ENCODE data around the gene ZBTB7B.
A peak's percentile ranks its signal among the peaks of the same experiment; 100 is the strongest.
"Not testable (repeated sequence)": the region's sequence is repeated elsewhere in the genome, so short reads cannot be mapped to it uniquely, and the experiment has no call there.

The ZBTB7B gene

DNA sequence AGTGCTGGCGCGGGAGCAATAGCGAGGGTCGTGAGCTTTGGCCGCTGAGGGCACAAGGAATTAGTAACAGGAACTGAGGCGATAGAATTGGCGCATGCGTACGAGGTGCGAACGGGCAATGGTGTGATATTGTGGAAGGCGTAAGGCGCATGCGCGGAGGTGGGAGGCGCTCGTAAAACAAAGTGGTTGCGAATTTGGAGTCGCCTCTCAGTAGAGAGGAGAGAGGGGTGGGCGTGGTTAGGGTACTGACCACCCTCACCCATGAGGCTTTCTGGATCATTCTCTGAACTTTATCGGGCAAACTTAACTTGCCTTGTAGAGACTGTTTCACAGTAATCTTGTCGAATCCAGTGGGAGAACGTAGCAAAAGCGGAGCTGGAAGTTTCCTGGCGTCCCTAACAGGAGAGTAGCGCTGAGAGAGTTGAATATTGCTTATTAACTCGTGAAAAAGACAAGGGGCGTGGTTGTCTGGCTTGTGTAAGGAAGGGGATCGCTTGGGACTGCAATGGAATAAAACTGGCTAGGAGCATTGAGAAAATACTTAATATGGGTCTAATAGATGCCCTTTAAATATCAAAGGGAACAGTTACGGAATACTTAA lies 27.7 kb upstream of the ZBTB7B start:
- TF ChIP-seq, protein P1, sequence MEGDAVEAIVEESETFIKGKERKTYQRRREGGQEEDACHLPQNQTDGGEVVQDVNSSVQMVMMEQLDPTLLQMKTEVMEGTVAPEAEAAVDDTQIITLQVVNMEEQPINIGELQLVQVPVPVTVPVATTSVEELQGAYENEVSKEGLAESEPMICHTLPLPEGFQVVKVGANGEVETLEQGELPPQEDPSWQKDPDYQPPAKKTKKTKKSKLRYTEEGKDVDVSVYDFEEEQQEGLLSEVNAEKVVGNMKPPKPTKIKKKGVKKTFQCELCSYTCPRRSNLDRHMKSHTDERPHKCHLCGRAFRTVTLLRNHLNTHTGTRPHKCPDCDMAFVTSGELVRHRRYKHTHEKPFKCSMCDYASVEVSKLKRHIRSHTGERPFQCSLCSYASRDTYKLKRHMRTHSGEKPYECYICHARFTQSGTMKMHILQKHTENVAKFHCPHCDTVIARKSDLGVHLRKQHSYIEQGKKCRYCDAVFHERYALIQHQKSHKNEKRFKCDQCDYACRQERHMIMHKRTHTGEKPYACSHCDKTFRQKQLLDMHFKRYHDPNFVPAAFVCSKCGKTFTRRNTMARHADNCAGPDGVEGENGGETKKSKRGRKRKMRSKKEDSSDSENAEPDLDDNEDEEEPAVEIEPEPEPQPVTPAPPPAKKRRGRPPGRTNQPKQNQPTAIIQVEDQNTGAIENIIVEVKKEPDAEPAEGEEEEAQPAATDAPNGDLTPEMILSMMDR (conservative IDR thresholded peaks at IDR 0.05; ENCODE audit: low read depth): no peak
- ChIA-PET POLR2A (ENCODE audit: low non-redundant PET) (interaction anchor here (1.5 kb wide), 1 partner anchor 29 kb away, joined by 3 read pairs; no protein-coding TSS in a partner anchor), CTCF (interaction anchor here (0.7 kb wide), 2 partner anchors 43 to 97 kb away, joined by 4 read pairs; no protein-coding TSS in a partner anchor)
- DNase-seq (ENCODE audit: low spot score): peak; percentile 89
- H3K27ac ChIP-seq: peak overlapping the region; percentile 100

GRCh38 chr1:154975409-154976059 lies 27.1 kb upstream of the ZBTB7B start:
- no peak for DNase-seq (ENCODE audit: low spot score)
- ChIA-PET CTCF (interaction anchor here (0.7 to 1.1 kb wide), 2 partner anchors 42 to 97 kb away, joined by 3 to 4 read pairs; no protein-coding TSS in a partner anchor), POLR2A (ENCODE audit: low non-redundant PET) (no interaction called here)
- TF ChIP-seq, protein P1 (conservative IDR thresholded peaks at IDR 0.05; ENCODE audit: low read depth): no peak
- H3K27ac ChIP-seq: peak overlapping the region; percentile 100

DNA sequence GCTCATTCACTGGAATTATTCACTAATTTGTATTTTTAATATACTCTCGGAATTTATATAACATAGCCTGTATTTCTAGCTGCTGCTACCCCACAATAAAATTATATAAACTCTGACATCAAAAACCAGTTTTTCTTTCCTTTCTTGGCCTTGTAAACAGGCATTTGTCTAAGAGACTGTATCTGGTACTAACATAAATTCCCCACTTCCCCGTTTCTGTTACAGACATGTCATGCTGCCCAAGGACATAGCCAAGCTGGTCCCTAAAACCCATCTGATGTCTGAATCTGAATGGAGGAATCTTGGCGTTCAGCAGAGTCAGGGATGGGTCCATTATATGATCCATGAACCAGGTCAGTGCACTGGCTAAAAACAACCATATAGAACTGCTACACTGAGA lies 24.8 kb upstream of the ZBTB7B start:
- POLR2A ChIA-PET (ENCODE audit: low non-redundant PET): not testable (repeated sequence)

GRCh38 chr1:154978360-154978759 lies 24.2 kb upstream of the ZBTB7B start:
- H3K27ac ChIP-seq: no peak overlapping the region
- no peak for DNase-seq (ENCODE audit: low spot score)
- CTCF ChIA-PET: no interaction called here
- TF ChIP-seq, protein P1 (conservative IDR thresholded peaks at IDR 0.05; ENCODE audit: low read depth): no peak
- POLR2A ChIA-PET (ENCODE audit: low non-redundant PET): no interaction called here

More for the DNA sequence above, 24.8 kb upstream of the ZBTB7B start:
- H3K27ac ChIP-seq; CTCF ChIA-PET; DNase-seq (ENCODE audit: low spot score): not testable (repeated sequence)

GRCh38 chr1:154982341-154982740 lies 20.3 kb upstream of the ZBTB7B start:
- CTCF ChIA-PET: no interaction called here
- peak overlapping the region; percentile 72 for H3K27ac ChIP-seq
- TF ChIP-seq, protein P1 (conservative IDR thresholded peaks at IDR 0.05; ENCODE audit: low read depth): no peak
- POLR2A ChIA-PET (ENCODE audit: low non-redundant PET): interaction anchor here (0.6 kb wide), 1 partner anchor 13 kb away, joined by 3 read pairs; no protein-coding TSS in a partner anchor
- DNase-seq (ENCODE audit: low spot score): no peak

- CTCF ChIA-PET: interaction anchor here (0.6 to 0.8 kb wide), 3 partner anchors 17 to 79 kb away, joined by 3 to 6 read pairs (median 4); no protein-coding TSS in a partner anchor
- H3K27ac ChIP-seq: peak within 1 kb of the TSS; percentile 91
- TF ChIP-seq, protein P1 (conservative IDR thresholded peaks at IDR 0.05; ENCODE audit: low read depth): no peak
- peak; percentile 99 for DNase-seq (ENCODE audit: low spot score)
- POLR2A ChIA-PET (ENCODE audit: low non-redundant PET): interaction anchor here (0.7 to 1.6 kb wide), 3 partner anchors 9 to 18 kb away, joined by 4 to 5 read pairs (median 4); partner anchors contain the start of gene SHC1
Measured at GRCh38 chr1:154982897-154983648, 19.5 kb upstream of the ZBTB7B start, which contains the start of gene FLAD1. FLAD1 (plus strand) TSS chr1:154983344; CDS start chr1:154983695, 351 bp downstream.
